PC-3 (cell line): ENCODE measurements around the gene FANCE. TPM values are rescaled to one million over a fixed set of nuclear protein-coding genes. Genes with fewer than 3 reads are reported as not detected.
A peak's percentile ranks its signal among the peaks of the same experiment; 100 is the strongest.

Experiments used
- ATAC-seq: fragments of 200-7000 bp; cut with Tn5 transposase; 2 replicates; pipeline ENCODE4 v1.9.1; 2020; ENCODE audit warnings: mild to moderate bottlenecking, moderate library complexity
- BruUV-seq: library from RNA; stranded (reverse); fragments of 400-500 nt; replicated peaks from 2 replicates; lab custom pipeline; 2021; lab: Mats Ljungman, UMichigan
- CTCF ChIA-PET: fragments of 300-600 bp; sonication (Branson Sonifier 250); formaldehyde crosslinking; loops from one replicate; lab custom pipeline; 2022; ENCODE audit warnings: antibody characterized with exemption; lab: Charles Lee
- POLR2A ChIA-PET: fragments of 300-600 bp; sonication (Branson Sonifier 250); formaldehyde crosslinking; loops from one replicate; lab custom pipeline; 2022; ENCODE audit warnings: antibody characterized with exemption; ENCODE audit not compliant: unreplicated experiment; lab: Charles Lee
- DNase-seq: peaks from one replicate; pipeline ENCODE4 v3.0.0-alpha.2; 2015
- H2AFZ ChIP-seq: fragments of 300-600 bp; sonication (generic); 2 replicates; pipeline ENCODE4 v1.6.0; 2016; ENCODE audit warnings: antibody characterized with exemption, low read length
- H3F3A ChIP-seq: fragments of 300-600 bp; sonication (generic); one replicate; pipeline ENCODE4 v1.6.0; 2017; ENCODE audit warnings: antibody characterized with exemption, low read length, control low read depth, mild to moderate bottlenecking; ENCODE audit not compliant: unreplicated experiment
- H3K27ac ChIP-seq: fragments of 300-600 bp; sonication (generic); 2 replicates; pipeline ENCODE4 v1.5.1; 2016; ENCODE audit warnings: mild to moderate bottlenecking, low read length
- H3K27me3 ChIP-seq: fragments of 300-600 bp; sonication (generic); 2 replicates; pipeline ENCODE4 v1.6.1; 2016; ENCODE audit warnings: low read length, mixed read lengths
- H3K36me3 ChIP-seq: fragments of 300-600 bp; sonication (generic); 2 replicates; pipeline ENCODE4 v1.6.1; 2016; ENCODE audit warnings: low read depth, mixed run types, low read length, mixed read lengths
- H3K4me1 ChIP-seq: fragments of 300-600 bp; sonication (generic); 2 replicates; pipeline ENCODE4 v1.5.1; 2016; ENCODE audit warnings: low read length; ENCODE audit not compliant: insufficient read depth
- H3K4me2 ChIP-seq: fragments of 300-600 bp; sonication (generic); 2 replicates; pipeline ENCODE4 v1.6.0; 2016; ENCODE audit warnings: low read length
- H3K4me3 ChIP-seq: fragments of 300-600 bp; sonication (generic); 2 replicates; pipeline ENCODE4 v1.5.1; 2016; ENCODE audit warnings: mild to moderate bottlenecking, low read length, mixed read lengths
- H3K79me2 ChIP-seq: fragments of 300-600 bp; sonication (generic); 2 replicates; pipeline ENCODE4 v1.6.1; 2017; ENCODE audit warnings: low read length, mixed read lengths
- H3K9ac ChIP-seq: fragments of 300-600 bp; sonication (generic); 2 replicates; pipeline ENCODE4 v1.6.0; 2016; ENCODE audit warnings: mild to moderate bottlenecking, low read length
- H3K9me2 ChIP-seq: fragments of 300-600 bp; sonication (generic); replicated peaks from 2 replicates; pipeline ENCODE4 v1.6.1; 2016; ENCODE audit warnings: mixed run types, low read length, mixed read lengths
- H3K9me3 ChIP-seq: fragments of 300-600 bp; sonication (generic); 2 replicates; pipeline ENCODE4 v1.6.1; 2016; ENCODE audit warnings: low read length, mixed read lengths
- H4K20me1 ChIP-seq: fragments of 300-600 bp; sonication (generic); 2 replicates; pipeline ENCODE4 v1.6.1; 2016; ENCODE audit warnings: low read length, mixed read lengths
- EZH2 ChIP-seq: fragments of 300-600 bp; sonication (generic); IDR thresholded peaks from one replicate; pipeline ENCODE4 v1.6.1; 2017; ENCODE audit warnings: antibody characterized with exemption, mild to moderate bottlenecking, low read length; ENCODE audit not compliant: unreplicated experiment
- EZH2phosphoT487 ChIP-seq: fragments of 300-600 bp; sonication (generic); IDR thresholded peaks from 2 replicates; pipeline ENCODE4 v1.6.1; 2018; ENCODE audit warnings: mild to moderate bottlenecking, antibody characterized with exemption, low read length, borderline replicate concordance
- intact Hi-C: fragments of 100-400 bp; cut with micrococcal nuclease; formaldehyde crosslinking; loops from 2 replicates; pipeline ENCODE4 v1.9.0; 2023
- total RNA-seq: library from RNA; depleted of rRNA; stranded (reverse); fragments of >200 nt; gene quantifications from 2 replicates; pipeline ENCODE4 v1.2.3, GENCODE V29; 2014
- TF ChIP-seq, protein P1 (sequence below): fragments of 300-600 bp; sonication (generic); conservative IDR thresholded peaks from 2 replicates; pipeline ENCODE4 v1.5.1; 2017; ENCODE audit warnings: antibody characterized with exemption, low read depth, mild to moderate bottlenecking, low read length

Gene FANCE
- total RNA-seq, 1 experiment from 2014 or later = 13.8 TPM

DNA sequence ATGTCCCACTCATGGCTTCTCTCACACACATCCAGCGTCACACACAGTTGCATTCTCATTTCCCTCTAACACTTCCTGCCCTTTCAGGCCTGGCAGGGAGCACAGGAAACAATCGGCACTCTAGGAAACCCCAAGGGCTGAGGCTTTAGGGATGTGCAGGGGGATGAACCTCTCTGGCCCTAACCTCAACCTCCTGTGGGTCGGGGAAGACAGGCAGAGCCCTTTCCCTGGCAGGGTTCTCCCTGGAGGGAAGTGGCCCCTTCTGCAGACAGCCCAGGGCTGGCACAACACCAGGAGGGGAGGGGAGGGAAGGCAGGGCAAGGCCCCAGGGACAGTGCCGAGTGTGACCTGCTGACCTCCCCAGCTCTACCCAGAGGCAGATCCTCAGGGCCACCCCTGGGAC is 42.0 kb downstream of the FANCE start:
- H3F3A ChIP-seq = no peaks in the 10 kb centered on the region
- BruUV-seq = no TSS peak
- intact Hi-C loops = no loop called here
- ATAC-seq (no peak), DNase-seq (no peak)
- H3K4me1 ChIP-seq = peaks cover 33% of the 10 kb centered on the region
- no peak overlapping the region for H3K4me3 ChIP-seq
- H3K79me2 ChIP-seq = peaks cover 44% of the 10 kb centered on the region
- TF ChIP-seq, protein P1, sequence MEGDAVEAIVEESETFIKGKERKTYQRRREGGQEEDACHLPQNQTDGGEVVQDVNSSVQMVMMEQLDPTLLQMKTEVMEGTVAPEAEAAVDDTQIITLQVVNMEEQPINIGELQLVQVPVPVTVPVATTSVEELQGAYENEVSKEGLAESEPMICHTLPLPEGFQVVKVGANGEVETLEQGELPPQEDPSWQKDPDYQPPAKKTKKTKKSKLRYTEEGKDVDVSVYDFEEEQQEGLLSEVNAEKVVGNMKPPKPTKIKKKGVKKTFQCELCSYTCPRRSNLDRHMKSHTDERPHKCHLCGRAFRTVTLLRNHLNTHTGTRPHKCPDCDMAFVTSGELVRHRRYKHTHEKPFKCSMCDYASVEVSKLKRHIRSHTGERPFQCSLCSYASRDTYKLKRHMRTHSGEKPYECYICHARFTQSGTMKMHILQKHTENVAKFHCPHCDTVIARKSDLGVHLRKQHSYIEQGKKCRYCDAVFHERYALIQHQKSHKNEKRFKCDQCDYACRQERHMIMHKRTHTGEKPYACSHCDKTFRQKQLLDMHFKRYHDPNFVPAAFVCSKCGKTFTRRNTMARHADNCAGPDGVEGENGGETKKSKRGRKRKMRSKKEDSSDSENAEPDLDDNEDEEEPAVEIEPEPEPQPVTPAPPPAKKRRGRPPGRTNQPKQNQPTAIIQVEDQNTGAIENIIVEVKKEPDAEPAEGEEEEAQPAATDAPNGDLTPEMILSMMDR = no peak
- no peak for TF ChIP-seq EZH2
- TF ChIP-seq EZH2phosphoT487 = no peak
- H3K9me3 ChIP-seq = no peaks in the 10 kb centered on the region
- H3K4me2 ChIP-seq = no peak overlapping the region
- ChIA-PET POLR2A (no interaction called here), CTCF (no interaction called here)
- no peak overlapping the region for H3K27ac ChIP-seq
- H3K36me3 ChIP-seq = no peaks in the 10 kb centered on the region
- H3K9ac ChIP-seq = no peak overlapping the region
- no peaks in the 10 kb centered on the region for H3K27me3 ChIP-seq
- H3K9me2 ChIP-seq = no peaks in the 10 kb centered on the region
- H4K20me1 ChIP-seq = no peaks in the 10 kb centered on the region; the same call in 1 of the 2 replicates
- no peak overlapping the region for H2AFZ ChIP-seq

DNA sequence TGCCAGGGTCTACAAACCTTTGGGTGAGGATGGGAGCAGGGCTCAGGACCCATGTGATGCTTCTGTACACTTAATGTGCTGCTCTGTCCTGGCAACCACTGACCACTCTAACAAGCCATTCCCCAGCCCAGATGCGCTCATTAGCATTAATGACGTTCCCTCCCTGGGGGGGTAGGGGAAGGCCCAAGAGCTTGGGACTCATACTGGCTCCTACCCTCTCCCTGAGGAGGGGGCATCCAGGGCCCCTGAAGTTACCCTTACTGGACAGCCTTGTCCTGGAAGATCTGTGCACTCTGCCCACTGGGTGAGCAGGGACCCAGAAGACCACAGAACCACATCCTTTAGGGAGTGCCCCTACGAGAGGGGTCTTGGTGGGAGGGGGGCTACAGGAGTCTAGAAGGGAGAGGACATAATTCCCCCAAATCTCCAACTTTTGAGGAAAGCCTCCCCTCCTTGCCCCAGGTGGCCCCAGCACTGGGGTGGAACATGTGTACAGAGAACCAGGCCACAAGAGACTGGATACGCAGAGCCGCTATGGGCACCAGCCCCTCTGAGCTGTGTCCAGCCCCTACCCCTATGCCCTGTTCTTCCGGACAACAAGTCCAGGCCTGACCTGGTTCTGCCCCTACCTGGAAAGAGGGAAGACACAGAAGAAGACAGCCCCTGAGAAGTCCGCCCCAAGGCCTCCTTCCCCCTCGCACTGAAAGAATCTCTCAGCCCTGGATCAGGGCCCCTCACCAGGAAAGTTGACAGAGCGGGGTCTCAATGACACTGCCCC is 43.3 kb downstream of the FANCE start:
- H3K9ac ChIP-seq = peak overlapping the region; percentile 79
- H3K4me1 ChIP-seq = peaks cover 34% of the 10 kb centered on the region
- intact Hi-C loops = no loop called here
- H3K9me2 ChIP-seq = no peaks in the 10 kb centered on the region
- no peaks in the 10 kb centered on the region for H3K9me3 ChIP-seq
- no peaks in the 10 kb centered on the region for H3F3A ChIP-seq
- H3K36me3 ChIP-seq = no peaks in the 10 kb centered on the region
- ATAC-seq (no peak), DNase-seq (no peak)
- peaks cover 41% of the 10 kb centered on the region for H3K79me2 ChIP-seq
- POLR2A ChIA-PET = interaction anchor here (0.6 kb wide), 1 partner anchor 25 kb away, joined by 4 read pairs; no protein-coding TSS in a partner anchor
- no peaks in the 10 kb centered on the region for H3K27me3 ChIP-seq
- peak overlapping the region; percentile 78 for H2AFZ ChIP-seq
- CTCF ChIA-PET = interaction anchor here (0.6 kb wide), 1 partner anchor 27 kb away, joined by 3 read pairs; no protein-coding TSS in a partner anchor
- no peaks in the 10 kb centered on the region; the same call in 1 of the 2 replicates for H4K20me1 ChIP-seq
- H3K27ac ChIP-seq = no peak overlapping the region
- H3K4me2 ChIP-seq = peak overlapping the region; percentile 94
- H3K4me3 ChIP-seq = peak overlapping the region; percentile 85
- TF ChIP-seq EZH2 = no peak
- TF ChIP-seq EZH2phosphoT487 = no peak
- TF ChIP-seq, protein P1 = no peak
- BruUV-seq = TSS peak; percentile 55
